ENCODE results near the gene MRPL21.
A peak's percentile ranks its signal among the peaks of the same experiment; 100 is the strongest.

Gene MRPL21

DNA sequence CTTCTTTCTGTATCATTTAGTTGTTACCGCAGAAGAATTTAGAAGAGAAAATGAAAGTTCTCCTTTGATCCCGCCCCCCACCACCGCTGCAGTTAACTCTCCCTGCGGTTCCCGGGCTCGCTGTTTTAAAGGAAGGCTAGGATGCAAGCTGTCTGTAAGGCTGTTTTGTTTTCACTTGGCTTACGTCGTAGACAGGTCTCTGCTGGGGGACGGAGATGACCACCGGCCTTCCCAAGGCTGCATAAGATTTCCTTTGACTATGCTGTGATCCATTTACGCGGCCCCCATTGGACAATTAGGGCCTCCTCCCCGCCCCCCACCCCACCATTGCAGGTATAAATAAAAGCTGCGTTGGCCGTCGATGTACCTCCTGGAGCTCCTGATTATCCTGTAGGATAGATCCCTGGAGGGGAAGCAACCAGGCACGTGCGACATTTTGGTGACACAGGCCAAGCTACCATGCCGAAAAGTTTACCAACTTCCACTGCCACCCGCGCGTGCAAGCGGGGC, 60.5 kb downstream of the MRPL21 start:
- DNase-seq (ENCODE audit: low read depth in 3 of 3, low spot score in 1 of 3), result peak in 1 of 3 donors; percentile 40

DNA sequence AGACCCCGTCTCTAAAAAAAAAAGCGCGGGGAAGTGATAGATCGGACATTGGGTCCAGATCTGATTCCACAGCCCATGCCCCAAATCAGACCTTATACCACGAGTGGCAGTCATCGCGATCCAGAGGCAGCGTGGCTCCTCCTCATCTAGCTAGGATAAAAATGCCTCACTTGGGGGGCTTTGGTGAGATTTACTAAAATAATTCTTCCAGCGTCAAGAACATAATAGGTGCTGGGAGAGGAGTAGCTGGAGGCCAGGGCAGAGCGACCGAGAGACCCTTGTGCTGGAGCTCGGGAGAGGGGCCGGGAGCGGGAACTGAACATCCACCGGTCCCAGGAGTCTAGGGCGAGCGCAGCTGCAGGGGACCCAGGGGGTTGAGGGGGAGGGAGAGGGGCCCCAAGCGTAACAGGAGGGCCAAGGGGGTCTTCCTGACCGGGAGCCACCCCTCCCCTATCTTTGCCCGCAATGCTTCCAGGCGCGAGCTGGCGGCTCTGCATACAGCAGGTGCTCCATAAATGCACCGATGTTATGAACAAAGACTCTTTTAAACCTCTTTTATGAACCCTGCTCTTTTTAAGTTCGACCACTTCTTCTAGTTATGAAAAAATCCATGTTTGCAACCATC, 61.1 kb downstream of the MRPL21 start:
- DNase-seq (ENCODE audit: low read depth in 3 of 3, low spot score in 1 of 3), result no peak

- peak in 2 of 3 donors; percentile 38 to 53 for DNase-seq (ENCODE audit: low read depth in 3 of 3, low spot score in 1 of 3)
Measured at GRCh38 chr11:68841718-68842426, 61.8 kb downstream of the MRPL21 start, which contains the start of gene CPT1A. TSS of gene CPT1A (minus strand) at chr11:68841916. CDS start at chr11:68815474, 26,442 bp downstream.
